HEK293 (cell line): Measurements from ENCODE around the gene CLMN.

Experiments
- BCL11B ChIP-seq: fragments of 450-650 bp; formaldehyde crosslinking; IDR thresholded peaks from 2 replicates; pipeline ENCODE4 v1.5.1; 2016; ENCODE audit warnings: low read depth, missing biosample characterization, missing genetic modification characterization
- FEZF1 ChIP-seq: fragments of 450-650 bp; formaldehyde crosslinking; IDR thresholded peaks from 2 replicates; pipeline ENCODE4 v1.5.1; 2016; ENCODE audit warnings: missing biosample characterization, missing genetic modification characterization
- GLI4 ChIP-seq: fragments of 450-650 bp; formaldehyde crosslinking; IDR thresholded peaks from 2 replicates; pipeline ENCODE4 v1.5.1; 2016; ENCODE audit warnings: missing biosample characterization, missing genetic modification characterization
- GLIS1 ChIP-seq: fragments of 450-650 bp; formaldehyde crosslinking; IDR thresholded peaks from 2 replicates; pipeline ENCODE4 v1.5.1; 2016; ENCODE audit warnings: missing biosample characterization, missing genetic modification characterization
- HOXD13 ChIP-seq: sonication (generic); formaldehyde crosslinking; IDR thresholded peaks from 2 replicates; pipeline ENCODE4 v1.8.0; 2022; ENCODE audit warnings: missing genetic modification reagents, borderline replicate concordance
- INSM2 ChIP-seq: fragments of 450-650 bp; formaldehyde crosslinking; IDR thresholded peaks from 2 replicates; pipeline ENCODE4 v1.5.1; 2016; ENCODE audit warnings: missing biosample characterization, missing genetic modification characterization
- SP7 ChIP-seq: fragments of 450-650 bp; formaldehyde crosslinking; IDR thresholded peaks from 2 replicates; pipeline ENCODE4 v1.5.1; 2016; ENCODE audit warnings: missing biosample characterization, missing genetic modification characterization
- ZBTB10 ChIP-seq: fragments of 450-650 bp; formaldehyde crosslinking; IDR thresholded peaks from 2 replicates; pipeline ENCODE4 v1.5.1; 2016; ENCODE audit warnings: missing biosample characterization, missing genetic modification characterization
- ZBTB7A ChIP-seq: fragments of 450-650 bp; formaldehyde crosslinking; IDR thresholded peaks from 2 replicates; pipeline ENCODE4 v1.5.1; 2016; ENCODE audit warnings: low read depth, missing biosample characterization, missing genetic modification characterization
- ZFP69B ChIP-seq: fragments of 450-650 bp; formaldehyde crosslinking; IDR thresholded peaks from 2 replicates; pipeline ENCODE4 v1.5.1; 2016; ENCODE audit warnings: missing biosample characterization, missing genetic modification characterization
- ZNF10 ChIP-seq: fragments of 450-650 bp; formaldehyde crosslinking; IDR thresholded peaks from 2 replicates; pipeline ENCODE4 v1.5.1; 2017; ENCODE audit warnings: missing biosample characterization, missing genetic modification characterization
- ZNF138 ChIP-seq: fragments of 450-650 bp; formaldehyde crosslinking; IDR thresholded peaks from 2 replicates; pipeline ENCODE4 v1.5.1; 2016; ENCODE audit warnings: missing biosample characterization, missing genetic modification characterization, borderline replicate concordance
- ZNF18 ChIP-seq: fragments of 450-650 bp; formaldehyde crosslinking; IDR thresholded peaks from 2 replicates; pipeline ENCODE4 v1.5.1; 2016; ENCODE audit warnings: missing biosample characterization, missing genetic modification characterization
- ZNF202 ChIP-seq: fragments of 450-650 bp; formaldehyde crosslinking; IDR thresholded peaks from 2 replicates; pipeline ENCODE4 v1.5.1; 2016; ENCODE audit warnings: missing biosample characterization, missing genetic modification characterization, borderline replicate concordance
- ZNF211 ChIP-seq: fragments of 450-650 bp; formaldehyde crosslinking; IDR thresholded peaks from 2 replicates; pipeline ENCODE4 v1.5.1; 2016; ENCODE audit warnings: low read depth, missing biosample characterization, missing genetic modification characterization
- ZNF23 ChIP-seq: fragments of 450-650 bp; formaldehyde crosslinking; IDR thresholded peaks from 2 replicates; pipeline ENCODE4 v1.5.1; 2016; ENCODE audit warnings: missing biosample characterization, missing genetic modification characterization, borderline replicate concordance
- ZNF292 ChIP-seq: fragments of 450-650 bp; formaldehyde crosslinking; IDR thresholded peaks from 2 replicates; pipeline ENCODE4 v1.5.1; 2016; ENCODE audit warnings: low read depth, missing biosample characterization, missing genetic modification characterization, borderline replicate concordance
- ZNF404 ChIP-seq: fragments of 450-650 bp; formaldehyde crosslinking; IDR thresholded peaks from 2 replicates; pipeline ENCODE4 v1.5.1; 2017; ENCODE audit warnings: missing biosample characterization, missing genetic modification characterization
- ZNF423 ChIP-seq: fragments of 450-650 bp; formaldehyde crosslinking; IDR thresholded peaks from 2 replicates; pipeline ENCODE4 v1.5.1; 2016; ENCODE audit warnings: missing biosample characterization, missing genetic modification characterization
- ZNF426 ChIP-seq: fragments of 450-650 bp; formaldehyde crosslinking; IDR thresholded peaks from 2 replicates; pipeline ENCODE4 v1.5.1; 2017; ENCODE audit warnings: missing biosample characterization, missing genetic modification characterization, mild to moderate bottlenecking, inconsistent platforms, moderate library complexity
- ZNF549 ChIP-seq: fragments of 450-650 bp; IDR thresholded peaks from 2 replicates; pipeline ENCODE4 v1.5.1; 2018; ENCODE audit warnings: missing biosample characterization, missing genetic modification characterization, mild to moderate bottlenecking, inconsistent platforms, moderate library complexity
- ZNF560 ChIP-seq: fragments of 450-650 bp; formaldehyde crosslinking; IDR thresholded peaks from 2 replicates; pipeline ENCODE4 v1.5.1; 2017; ENCODE audit warnings: missing biosample characterization, missing genetic modification characterization, borderline replicate concordance
- ZNF610 ChIP-seq: fragments of 450-650 bp; formaldehyde crosslinking; IDR thresholded peaks from 2 replicates; pipeline ENCODE4 v1.5.1; 2016; ENCODE audit warnings: missing biosample characterization, missing genetic modification characterization, borderline replicate concordance
- ZNF747 ChIP-seq: fragments of 450-650 bp; formaldehyde crosslinking; IDR thresholded peaks from 2 replicates; pipeline ENCODE4 v1.5.1; 2016; ENCODE audit warnings: missing biosample characterization, missing genetic modification characterization
- ZNF830 ChIP-seq: fragments of 450-650 bp; IDR thresholded peaks from 2 replicates; pipeline ENCODE4 v1.5.0; 2018; ENCODE audit warnings: missing biosample characterization, missing genetic modification characterization, low read depth, mild to moderate bottlenecking, moderate library complexity
- TF ChIP-seq, protein P1 (sequence below): fragments of 450-650 bp; formaldehyde crosslinking; IDR thresholded peaks from 2 replicates; pipeline ENCODE4 v1.5.1; 2016; ENCODE audit warnings: missing biosample characterization, missing genetic modification characterization
- TF ChIP-seq, protein P2 (sequence below): fragments of 450-650 bp; formaldehyde crosslinking; IDR thresholded peaks from 2 replicates; pipeline ENCODE4 v1.5.1; 2016; ENCODE audit warnings: missing biosample characterization, missing genetic modification characterization

The CLMN gene

DNA sequence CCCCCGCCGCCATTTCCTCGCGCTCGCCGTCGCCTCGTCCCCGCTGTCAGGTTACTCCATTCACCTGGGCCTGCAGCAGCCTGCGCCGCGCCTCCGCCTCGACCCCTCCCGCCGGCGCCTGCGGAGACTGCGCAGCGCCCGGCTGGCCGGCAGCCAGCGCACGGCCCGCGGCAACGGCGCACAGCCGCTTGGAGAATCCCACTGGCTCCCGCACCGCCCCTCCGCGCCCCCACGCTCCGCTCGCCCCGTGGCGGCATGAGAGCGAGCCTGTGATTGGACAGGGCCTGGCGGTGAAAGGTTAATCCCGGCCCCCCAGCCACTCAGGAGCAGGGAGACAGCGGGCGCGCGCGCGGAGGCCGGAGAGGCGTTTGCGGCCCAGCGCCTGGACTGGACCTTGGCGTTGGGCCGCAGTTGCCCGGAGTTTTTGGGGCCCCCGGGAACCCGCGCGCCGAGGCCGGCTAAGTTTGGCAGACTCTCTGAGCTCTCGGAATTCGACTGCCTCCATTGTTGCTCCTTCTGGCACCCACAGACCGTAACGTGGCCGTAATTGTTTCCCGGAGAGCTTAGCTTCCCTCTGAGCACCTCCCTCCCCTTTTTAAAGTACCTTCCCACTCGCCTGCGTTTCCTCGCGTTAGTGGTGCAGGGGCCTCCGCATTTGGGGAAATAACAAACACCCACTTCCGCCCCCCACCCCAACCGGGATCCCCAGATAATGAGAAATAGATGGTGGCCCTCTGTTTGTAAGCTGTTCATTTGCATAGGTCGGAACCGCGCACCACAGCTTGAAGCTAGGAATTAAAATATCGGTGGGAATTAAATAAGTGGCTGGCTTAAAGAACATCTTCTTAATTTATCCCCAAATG lies 162.2 kb downstream of the CLMN start, which contains the start of gene DICER1 (continued):
- peak; percentile 13; the same call in 1 of the 2 replicates for TF ChIP-seq FEZF1 (tag by site-specific recombination)
- peak; percentile 92 for TF ChIP-seq BCL11B (tag by site-specific recombination)
- no peak for TF ChIP-seq ZNF292 (tag by site-specific recombination)
- TF ChIP-seq ZNF426 (tag by site-specific recombination), result no peak
- no peak for TF ChIP-seq ZNF23 (tag by site-specific recombination)
- no peak for TF ChIP-seq ZNF404 (tag by site-specific recombination)
- peak; percentile 73 for TF ChIP-seq SP7 (tag by site-specific recombination)
- TF ChIP-seq ZNF560 (tag by site-specific recombination), result no peak
- no peak for TF ChIP-seq ZNF138
- TF ChIP-seq, protein P1, sequence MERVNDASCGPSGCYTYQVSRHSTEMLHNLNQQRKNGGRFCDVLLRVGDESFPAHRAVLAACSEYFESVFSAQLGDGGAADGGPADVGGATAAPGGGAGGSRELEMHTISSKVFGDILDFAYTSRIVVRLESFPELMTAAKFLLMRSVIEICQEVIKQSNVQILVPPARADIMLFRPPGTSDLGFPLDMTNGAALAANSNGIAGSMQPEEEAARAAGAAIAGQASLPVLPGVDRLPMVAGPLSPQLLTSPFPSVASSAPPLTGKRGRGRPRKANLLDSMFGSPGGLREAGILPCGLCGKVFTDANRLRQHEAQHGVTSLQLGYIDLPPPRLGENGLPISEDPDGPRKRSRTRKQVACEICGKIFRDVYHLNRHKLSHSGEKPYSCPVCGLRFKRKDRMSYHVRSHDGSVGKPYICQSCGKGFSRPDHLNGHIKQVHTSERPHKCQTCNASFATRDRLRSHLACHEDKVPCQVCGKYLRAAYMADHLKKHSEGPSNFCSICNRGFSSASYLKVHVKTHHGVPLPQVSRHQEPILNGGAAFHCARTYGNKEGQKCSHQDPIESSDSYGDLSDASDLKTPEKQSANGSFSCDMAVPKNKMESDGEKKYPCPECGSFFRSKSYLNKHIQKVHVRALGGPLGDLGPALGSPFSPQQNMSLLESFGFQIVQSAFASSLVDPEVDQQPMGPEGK, result peak; percentile 99
- TF ChIP-seq ZNF610, result peak; percentile 58; the same call in 1 of the 2 replicates
- TF ChIP-seq ZNF18 (tag by site-specific recombination), result no peak
- TF ChIP-seq GLIS1, result peak; percentile 75
- peak; percentile 18; the same call in 1 of the 2 replicates for TF ChIP-seq ZNF10 (tag by site-specific recombination)
- peak; percentile 90 for TF ChIP-seq ZBTB7A
- TF ChIP-seq INSM2 (tag by site-specific recombination), result no peak; the same call in 1 of the 2 replicates
- TF ChIP-seq ZBTB10, result 0 out of 2 replicates have a peak, but pooled peaks have one; percentile 82
- peak; percentile 61 for TF ChIP-seq ZFP69B (tag by site-specific recombination)
- no peak for TF ChIP-seq ZNF747 (tag by site-specific recombination)
- TF ChIP-seq ZNF202, result no peak
- no peak for TF ChIP-seq ZNF549
- TF ChIP-seq HOXD13 (CRISPR knock-in tag), result no peak
- no peak for TF ChIP-seq GLI4 (tag by site-specific recombination)
- TF ChIP-seq ZNF830 (tag by site-specific recombination), result no peak
- TF ChIP-seq ZNF423 (tag by site-specific recombination), result no peak
- no peak for TF ChIP-seq ZNF211 (tag by site-specific recombination)
- TF ChIP-seq, protein P2, sequence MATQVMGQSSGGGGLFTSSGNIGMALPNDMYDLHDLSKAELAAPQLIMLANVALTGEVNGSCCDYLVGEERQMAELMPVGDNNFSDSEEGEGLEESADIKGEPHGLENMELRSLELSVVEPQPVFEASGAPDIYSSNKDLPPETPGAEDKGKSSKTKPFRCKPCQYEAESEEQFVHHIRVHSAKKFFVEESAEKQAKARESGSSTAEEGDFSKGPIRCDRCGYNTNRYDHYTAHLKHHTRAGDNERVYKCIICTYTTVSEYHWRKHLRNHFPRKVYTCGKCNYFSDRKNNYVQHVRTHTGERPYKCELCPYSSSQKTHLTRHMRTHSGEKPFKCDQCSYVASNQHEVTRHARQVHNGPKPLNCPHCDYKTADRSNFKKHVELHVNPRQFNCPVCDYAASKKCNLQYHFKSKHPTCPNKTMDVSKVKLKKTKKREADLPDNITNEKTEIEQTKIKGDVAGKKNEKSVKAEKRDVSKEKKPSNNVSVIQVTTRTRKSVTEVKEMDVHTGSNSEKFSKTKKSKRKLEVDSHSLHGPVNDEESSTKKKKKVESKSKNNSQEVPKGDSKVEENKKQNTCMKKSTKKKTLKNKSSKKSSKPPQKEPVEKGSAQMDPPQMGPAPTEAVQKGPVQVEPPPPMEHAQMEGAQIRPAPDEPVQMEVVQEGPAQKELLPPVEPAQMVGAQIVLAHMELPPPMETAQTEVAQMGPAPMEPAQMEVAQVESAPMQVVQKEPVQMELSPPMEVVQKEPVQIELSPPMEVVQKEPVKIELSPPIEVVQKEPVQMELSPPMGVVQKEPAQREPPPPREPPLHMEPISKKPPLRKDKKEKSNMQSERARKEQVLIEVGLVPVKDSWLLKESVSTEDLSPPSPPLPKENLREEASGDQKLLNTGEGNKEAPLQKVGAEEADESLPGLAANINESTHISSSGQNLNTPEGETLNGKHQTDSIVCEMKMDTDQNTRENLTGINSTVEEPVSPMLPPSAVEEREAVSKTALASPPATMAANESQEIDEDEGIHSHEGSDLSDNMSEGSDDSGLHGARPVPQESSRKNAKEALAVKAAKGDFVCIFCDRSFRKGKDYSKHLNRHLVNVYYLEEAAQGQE (tag by site-specific recombination), result peak; percentile 16; the same call in 1 of the 2 replicates
